HepG2 (cell line): ENCODE measurements around the gene PRODH. TPM values are rescaled to one million over a fixed set of nuclear protein-coding genes. Genes with fewer than 3 reads are reported as not detected.
A peak's percentile ranks its signal among the peaks of the same experiment; 100 is the strongest.

ENCODE experiments used
- ATAC-seq: fragments of 200-7000 bp; cut with Tn5 transposase; 3 replicates; pipeline ENCODE4 v1.9.1; 2020; ENCODE audit warnings: mild to moderate bottlenecking, moderate library complexity
- BruUV-seq: library from RNA; stranded (reverse); fragments of 400-500 nt; replicated peaks from 2 replicates; lab custom pipeline; 2021; lab: Mats Ljungman, UMichigan
- CTCF ChIA-PET: fragments of 300-600 bp; formaldehyde crosslinking; extraction: SDS; loops from one replicate; lab custom pipeline; 2021; ENCODE audit warnings: low total read pairs, inconsistent platforms, low intra/inter-chr PET ratio; lab: Yijun Ruan, JAX
- POLR2A ChIA-PET: fragments of 350-600 bp; sonication (Branson Sonifier 250); formaldehyde crosslinking; loops from one replicate; lab custom pipeline; 2020; ENCODE audit warnings: antibody characterized with exemption, inconsistent platforms; lab: Yijun Ruan, JAX
- DNase-seq: peaks from one replicate; pipeline ENCODE4 v3.0.0-alpha.2; 2015; ENCODE audit warnings: low spot score
- FAIRE-seq: peaks from 3 replicates; lab custom pipeline; 2011; peaks lifted over from hg19 to GRCh38; lab: Jason Lieb, UNC
- H2AFZ ChIP-seq: one replicate; pipeline ENCODE4 v1.6.1; 2011; ENCODE audit warnings: low read length, inconsistent platforms
- H3K27ac ChIP-seq: fragments of 300-600 bp; 3 replicates; pipeline ENCODE4 v1.8.0; 2011; ENCODE audit warnings: mixed run types, mild to moderate bottlenecking, mixed read lengths, low read length, inconsistent platforms; ENCODE audit not compliant: insufficient read depth; ENCODE audit errors: extremely low read length
- H3K27me3 ChIP-seq, 2 experiments: fragments of 200-600 bp in 1 of 2; 2 replicates in 1 of 2; 3 replicates in 1 of 2; pipeline versions ENCODE4 v1.6.0 to v1.8.0; 2011; ENCODE audit warnings: low read length in 2 of 2, mild to moderate bottlenecking in 2 of 2, moderate library complexity in 2 of 2, inconsistent platforms in 1 of 2; ENCODE audit not compliant: insufficient read depth in 2 of 2, control insufficient read depth in 1 of 2
- H3K36me3 ChIP-seq, 2 experiments: fragments of 200-600 bp in 1 of 2; replicated peaks in 1 of 2; 2 replicates in 1 of 2; 3 replicates in 1 of 2; pipeline versions ENCODE4 v1.5.1 to v1.8.0; 2011; ENCODE audit warnings: low read length in 2 of 2, inconsistent platforms in 1 of 2; ENCODE audit not compliant: insufficient read depth in 2 of 2, control insufficient read depth in 1 of 2
- H3K4me1 ChIP-seq: 2 replicates; pipeline ENCODE4 v1.5.1; 2012; ENCODE audit warnings: low read length, inconsistent platforms; ENCODE audit not compliant: insufficient read depth
- H3K4me2 ChIP-seq: 2 replicates; pipeline ENCODE4 v1.6.0; 2011; ENCODE audit warnings: low read depth, low read length, inconsistent platforms
- H3K4me3 ChIP-seq, 3 experiments: fragments of 200-600 bp in 1 of 3; sonication (generic), shearing (Covaris generic) in 1 of 3; replicated peaks in 1 of 3; 2 replicates each; pipeline ENCODE4 v1.5.1; 2011 to 2016; ENCODE audit warnings: low read length in 3 of 3, inconsistent platforms in 2 of 3, low read depth in 2 of 3, mild to moderate bottlenecking in 2 of 3, control low read depth in 1 of 3, mixed read lengths in 1 of 3; ENCODE audit not compliant: insufficient read depth in 1 of 3
- H3K79me2 ChIP-seq: one replicate; pipeline ENCODE4 v1.6.1; 2011; ENCODE audit warnings: low read length, inconsistent platforms; ENCODE audit not compliant: insufficient read depth
- H3K9ac ChIP-seq: 2 replicates; pipeline ENCODE4 v1.6.0; 2011; ENCODE audit warnings: mild to moderate bottlenecking, low read depth, low read length, inconsistent platforms; ENCODE audit not compliant: insufficient read depth
- H3K9me3 ChIP-seq: 2 replicates; pipeline ENCODE4 v1.5.1; 2012; ENCODE audit warnings: mild to moderate bottlenecking, low read length
- H4K20me1 ChIP-seq: 2 replicates; pipeline ENCODE4 v1.6.0; 2011; ENCODE audit warnings: inconsistent platforms, mild to moderate bottlenecking, low read length, moderate library complexity; ENCODE audit not compliant: insufficient read depth
- ARNT ChIP-seq: fragments of 450-650 bp; IDR thresholded peaks from 2 replicates; pipeline ENCODE4 v1.6.1; 2017
- CENPX ChIP-seq: sonication (generic); formaldehyde crosslinking; IDR thresholded peaks from 2 replicates; pipeline ENCODE4 v1.9.0; 2021; ENCODE audit warnings: mild to moderate bottlenecking, missing genetic modification reagents, moderate library complexity
- HOXA3 ChIP-seq: sonication (generic); formaldehyde crosslinking; IDR thresholded peaks from 2 replicates; pipeline ENCODE4 v1.5.0; 2020; ENCODE audit warnings: missing genetic modification reagents
- KMT2B ChIP-seq: IDR thresholded peaks from 2 replicates; pipeline ENCODE4 v1.6.1; 2016; ENCODE audit warnings: missing genetic modification reagents, missing compliant biosample characterization
- MXI1 ChIP-seq: IDR thresholded peaks from 3 replicates; pipeline ENCODE4 v1.6.1; 2012; ENCODE audit warnings: low read depth, low read length, inconsistent platforms, borderline replicate concordance
- NRL ChIP-seq: sonication (generic); formaldehyde crosslinking; IDR thresholded peaks from 2 replicates; pipeline ENCODE4 v1.5.0; 2020; ENCODE audit warnings: missing genetic modification reagents, mild to moderate bottlenecking, moderate library complexity, borderline replicate concordance
- PCBP2 ChIP-seq: fragments of 200-400 bp; formaldehyde crosslinking; optimal IDR thresholded peaks from 2 replicates; pipeline ENCODE3; 2018; ENCODE audit warnings: low read length, low read depth; ENCODE audit not compliant: poor library complexity, severe bottlenecking
- RELA ChIP-seq: sonication (generic); formaldehyde crosslinking; IDR thresholded peaks from 2 replicates; pipeline ENCODE4 v1.4.0; 2020; ENCODE audit warnings: missing genetic modification reagents
- ZNF558 ChIP-seq: sonication (generic); formaldehyde crosslinking; IDR thresholded peaks from 2 replicates; pipeline ENCODE4 v1.9.0; 2022; ENCODE audit warnings: mild to moderate bottlenecking, missing genetic modification reagents, borderline replicate concordance
- ZNF788 ChIP-seq: sonication (generic); formaldehyde crosslinking; IDR thresholded peaks from 2 replicates; pipeline ENCODE4 v1.5.0; 2020; ENCODE audit warnings: mild to moderate bottlenecking, missing genetic modification reagents, borderline replicate concordance
- ZNF879 ChIP-seq: sonication (generic); formaldehyde crosslinking; IDR thresholded peaks from 2 replicates; pipeline ENCODE4 v1.8.1; 2023; ENCODE audit warnings: missing genetic modification reagents
- WGBS: methylation state at CpG from one replicate; pipeline ENCODE4 v1.1.6; 2017; ENCODE audit warnings: low lambda C conversion rate; 5-methylcytosine and 5-hydroxymethylcytosine counted together
- in situ Hi-C: cut with HindIII; loops from 2 replicates; pipeline ENCODE4 v1.10.0; 2017; ENCODE audit warnings: low pct_unique_long_range_greater_than_20kb; ENCODE audit not compliant: extremely low pct_ligation_motif_present
- intact Hi-C: fragments of 100-400 bp; cut with micrococcal nuclease; formaldehyde crosslinking; loops from one replicate; pipeline ENCODE4 v1.10.0; 2022; ENCODE audit not compliant: unreplicated experiment
- polyA plus RNA-seq, 8 experiments: library from polyadenylated mRNA; depleted of rRNA in 3 of 8; stranded (reverse) in 7 of 8; unstranded in 1 of 8; fragments of >200 nt; fragmentation: Illumina TruSeq in 4 of 8; extraction: Trizol in 4 of 8; gene quantifications; 2 replicates each; pipeline versions ENCODE4 v1.2.1 to v1.2.3, GENCODE V29; 2011 to 2016; ENCODE audit warnings: low read depth in 4 of 8, missing spikeins in 1 of 8, mixed read lengths in 1 of 8; ENCODE audit not compliant: insufficient read depth in 1 of 8
- total RNA-seq, 5 experiments: library from RNA; depleted of rRNA; stranded (reverse); fragments of >200 nt; fragmentation: Illumina TruSeq; extraction: Trizol; gene quantifications; 2 replicates each; pipeline ENCODE4 v1.2.3, GENCODE V29; 2016; ENCODE audit warnings: low read depth in 1 of 5
- TF ChIP-seq, protein P1 (sequence below): sonication (generic); formaldehyde crosslinking; IDR thresholded peaks from 2 replicates; pipeline ENCODE4 v1.5.0; 2020; ENCODE audit warnings: mild to moderate bottlenecking, missing genetic modification reagents
- TF ChIP-seq, protein P2 (sequence below): sonication (generic); formaldehyde crosslinking; IDR thresholded peaks from 2 replicates; pipeline ENCODE4 v1.5.1; 2020; ENCODE audit warnings: mild to moderate bottlenecking, missing genetic modification reagents, borderline replicate concordance
- TF ChIP-seq, protein P3 (sequence below): sonication (generic); formaldehyde crosslinking; IDR thresholded peaks from 2 replicates; pipeline ENCODE4 v1.8.0; 2022; ENCODE audit warnings: mild to moderate bottlenecking, missing genetic modification reagents, borderline replicate concordance

Gene PRODH
- total and polyA plus RNA-seq, 2 of the 13 experiments (the other 11 are each of a cell fraction or from before 2014, with no cell fraction given): 0.29 to 0.30 TPM

DNA sequence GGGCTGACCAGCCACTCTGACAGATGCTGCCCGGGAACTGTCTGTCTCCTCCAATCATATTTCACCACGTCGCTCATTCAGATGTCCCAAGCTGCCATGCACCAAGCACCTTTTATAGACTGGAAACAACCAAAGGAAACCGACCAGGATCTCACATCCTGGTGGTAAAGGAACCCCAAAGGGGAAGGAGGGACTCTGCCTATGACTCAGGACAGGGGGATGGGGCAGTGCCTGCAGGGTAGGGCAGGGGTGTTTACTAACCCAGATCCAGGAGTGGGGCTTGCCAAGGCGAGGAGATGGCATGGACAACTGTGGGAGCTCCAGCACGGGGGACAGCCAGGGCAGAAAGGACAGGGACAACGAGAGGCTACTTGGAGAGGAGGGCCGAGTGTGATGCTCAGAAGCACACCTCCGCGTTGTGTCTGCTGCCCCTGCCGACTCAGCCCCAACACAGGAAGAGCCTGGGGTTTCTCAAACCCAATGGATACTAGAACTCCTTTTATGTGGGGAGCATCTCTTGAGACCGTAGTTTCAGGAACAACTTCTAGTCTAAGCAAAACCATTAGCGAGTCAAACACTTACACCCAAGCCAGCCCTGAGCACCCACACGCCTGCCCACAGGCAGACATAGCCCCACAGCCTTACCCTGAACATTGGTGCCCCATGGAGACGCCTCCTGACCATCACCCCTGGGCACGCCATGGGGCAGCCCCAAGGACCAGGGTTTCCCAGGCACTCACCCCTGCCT is 4.0 kb downstream of the PRODH start (continued):
- TF ChIP-seq NRL (CRISPR knock-in tag) (no peak), ARNT (no peak), KMT2B (CRISPR knock-in tag) (no peak), HOXA3 (no peak), ZNF558 (CRISPR knock-in tag) (no peak)
- TF ChIP-seq, protein P1, sequence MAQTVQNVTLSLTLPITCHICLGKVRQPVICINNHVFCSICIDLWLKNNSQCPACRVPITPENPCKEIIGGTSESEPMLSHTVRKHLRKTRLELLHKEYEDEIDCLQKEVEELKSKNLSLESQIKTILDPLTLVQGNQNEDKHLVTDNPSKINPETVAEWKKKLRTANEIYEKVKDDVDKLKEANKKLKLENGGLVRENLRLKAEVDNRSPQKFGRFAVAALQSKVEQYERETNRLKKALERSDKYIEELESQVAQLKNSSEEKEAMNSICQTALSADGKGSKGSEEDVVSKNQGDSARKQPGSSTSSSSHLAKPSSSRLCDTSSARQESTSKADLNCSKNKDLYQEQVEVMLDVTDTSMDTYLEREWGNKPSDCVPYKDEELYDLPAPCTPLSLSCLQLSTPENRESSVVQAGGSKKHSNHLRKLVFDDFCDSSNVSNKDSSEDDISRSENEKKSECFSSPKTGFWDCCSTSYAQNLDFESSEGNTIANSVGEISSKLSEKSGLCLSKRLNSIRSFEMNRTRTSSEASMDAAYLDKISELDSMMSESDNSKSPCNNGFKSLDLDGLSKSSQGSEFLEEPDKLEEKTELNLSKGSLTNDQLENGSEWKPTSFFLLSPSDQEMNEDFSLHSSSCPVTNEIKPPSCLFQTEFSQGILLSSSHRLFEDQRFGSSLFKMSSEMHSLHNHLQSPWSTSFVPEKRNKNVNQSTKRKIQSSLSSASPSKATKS (CRISPR knock-in tag): no peak

DNA sequence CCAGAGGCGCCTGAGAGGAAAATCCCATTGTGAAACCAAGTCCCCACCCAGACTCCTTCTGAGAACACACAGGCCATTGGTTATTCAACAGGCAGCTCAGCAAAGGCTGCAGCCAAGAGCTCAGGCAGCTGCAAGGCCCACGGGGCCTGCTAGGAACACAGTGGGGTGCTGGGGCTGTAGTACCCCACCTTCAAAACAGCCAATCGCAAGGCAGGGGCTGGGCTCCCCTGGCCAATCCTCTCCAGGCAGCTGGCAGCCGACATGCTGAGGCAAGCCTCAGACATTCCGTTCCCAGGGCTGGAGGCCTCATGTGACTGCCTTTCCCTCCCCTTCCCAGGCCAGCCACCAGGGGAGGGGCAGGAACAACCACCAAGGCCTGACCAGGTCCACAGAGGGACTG is 6.6 kb downstream of the PRODH start:
- Histone ChIP-seq H3K4me3 (no peak overlapping the region), H4K20me1 (no peaks in the 10 kb centered on the region), H3K4me2 (no peak overlapping the region), H3K27ac (no peak overlapping the region), H3K9me3 (no peaks in the 10 kb centered on the region), H3K79me2 (no peaks in the 10 kb centered on the region), H3K36me3 (no peaks in the 10 kb centered on the region), H3K27me3 (no peaks in the 10 kb centered on the region), H3K4me1 (no peaks in the 10 kb centered on the region), H2AFZ (no peak overlapping the region), H3K9ac (no peak overlapping the region)
- BruUV-seq: no TSS peak
- WGBS: no CpG with 5 or more reads among the region's 5 CpGs
- ATAC-seq (peak; percentile 75), FAIRE-seq (peak; percentile 39), DNase-seq (no peak)
- in situ Hi-C loops: no loop called here
- intact Hi-C loops: no loop called here
- ChIA-PET POLR2A (no interaction called here), CTCF (no interaction called here)
- TF ChIP-seq MXI1 (no peak), CENPX (no peak), ZNF788 (no peak), RELA (CRISPR knock-in tag) (no peak), PCBP2 (no peak), ZNF879 (no peak)
- TF ChIP-seq, protein P2, sequence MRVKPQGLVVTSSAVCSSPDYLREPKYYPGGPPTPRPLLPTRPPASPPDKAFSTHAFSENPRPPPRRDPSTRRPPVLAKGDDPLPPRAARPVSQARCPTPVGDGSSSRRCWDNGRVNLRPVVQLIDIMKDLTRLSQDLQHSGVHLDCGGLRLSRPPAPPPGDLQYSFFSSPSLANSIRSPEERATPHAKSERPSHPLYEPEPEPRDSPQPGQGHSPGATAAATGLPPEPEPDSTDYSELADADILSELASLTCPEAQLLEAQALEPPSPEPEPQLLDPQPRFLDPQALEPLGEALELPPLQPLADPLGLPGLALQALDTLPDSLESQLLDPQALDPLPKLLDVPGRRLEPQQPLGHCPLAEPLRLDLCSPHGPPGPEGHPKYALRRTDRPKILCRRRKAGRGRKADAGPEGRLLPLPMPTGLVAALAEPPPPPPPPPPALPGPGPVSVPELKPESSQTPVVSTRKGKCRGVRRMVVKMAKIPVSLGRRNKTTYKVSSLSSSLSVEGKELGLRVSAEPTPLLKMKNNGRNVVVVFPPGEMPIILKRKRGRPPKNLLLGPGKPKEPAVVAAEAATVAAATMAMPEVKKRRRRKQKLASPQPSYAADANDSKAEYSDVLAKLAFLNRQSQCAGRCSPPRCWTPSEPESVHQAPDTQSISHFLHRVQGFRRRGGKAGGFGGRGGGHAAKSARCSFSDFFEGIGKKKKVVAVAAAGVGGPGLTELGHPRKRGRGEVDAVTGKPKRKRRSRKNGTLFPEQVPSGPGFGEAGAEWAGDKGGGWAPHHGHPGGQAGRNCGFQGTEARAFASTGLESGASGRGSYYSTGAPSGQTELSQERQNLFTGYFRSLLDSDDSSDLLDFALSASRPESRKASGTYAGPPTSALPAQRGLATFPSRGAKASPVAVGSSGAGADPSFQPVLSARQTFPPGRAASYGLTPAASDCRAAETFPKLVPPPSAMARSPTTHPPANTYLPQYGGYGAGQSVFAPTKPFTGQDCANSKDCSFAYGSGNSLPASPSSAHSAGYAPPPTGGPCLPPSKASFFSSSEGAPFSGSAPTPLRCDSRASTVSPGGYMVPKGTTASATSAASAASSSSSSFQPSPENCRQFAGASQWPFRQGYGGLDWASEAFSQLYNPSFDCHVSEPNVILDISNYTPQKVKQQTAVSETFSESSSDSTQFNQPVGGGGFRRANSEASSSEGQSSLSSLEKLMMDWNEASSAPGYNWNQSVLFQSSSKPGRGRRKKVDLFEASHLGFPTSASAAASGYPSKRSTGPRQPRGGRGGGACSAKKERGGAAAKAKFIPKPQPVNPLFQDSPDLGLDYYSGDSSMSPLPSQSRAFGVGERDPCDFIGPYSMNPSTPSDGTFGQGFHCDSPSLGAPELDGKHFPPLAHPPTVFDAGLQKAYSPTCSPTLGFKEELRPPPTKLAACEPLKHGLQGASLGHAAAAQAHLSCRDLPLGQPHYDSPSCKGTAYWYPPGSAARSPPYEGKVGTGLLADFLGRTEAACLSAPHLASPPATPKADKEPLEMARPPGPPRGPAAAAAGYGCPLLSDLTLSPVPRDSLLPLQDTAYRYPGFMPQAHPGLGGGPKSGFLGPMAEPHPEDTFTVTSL (CRISPR knock-in tag): no peak
- TF ChIP-seq, protein P3, sequence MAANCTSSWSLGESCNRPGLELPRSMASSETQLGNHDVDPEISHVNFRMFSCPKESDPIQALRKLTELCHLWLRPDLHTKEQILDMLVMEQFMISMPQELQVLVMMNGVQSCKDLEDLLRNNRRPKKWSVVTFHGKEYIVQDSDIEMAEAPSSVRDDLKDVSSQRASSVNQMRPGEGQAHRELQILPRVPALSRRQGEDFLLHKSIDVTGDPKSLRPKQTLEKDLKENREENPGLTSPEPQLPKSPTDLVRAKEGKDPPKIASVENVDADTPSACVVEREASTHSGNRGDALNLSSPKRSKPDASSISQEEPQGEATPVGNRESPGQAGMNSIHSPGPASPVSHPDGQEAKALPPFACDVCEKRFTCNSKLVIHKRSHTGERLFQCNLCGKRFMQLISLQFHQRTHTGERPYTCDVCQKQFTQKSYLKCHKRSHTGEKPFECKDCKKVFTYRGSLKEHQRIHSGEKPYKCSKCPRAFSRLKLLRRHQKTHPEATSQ (CRISPR knock-in tag): no peak
